DND-41 (cell line): ENCODE results near the gene SAMD8.

ENCODE experiments used
- CTCF ChIP-seq: IDR thresholded peaks from 2 replicates; pipeline ENCODE4 v1.5.1; 2012; ENCODE audit warnings: borderline replicate concordance, low read length, moderate library complexity, mild to moderate bottlenecking; ENCODE audit not compliant: poor library complexity, severe bottlenecking; ENCODE audit errors: extremely low read depth
- EZH2 ChIP-seq: IDR thresholded peaks from 3 replicates; pipeline ENCODE4 v1.6.1; 2012; ENCODE audit warnings: borderline replicate concordance, low read depth, mild to moderate bottlenecking, moderate library complexity, low read length, inconsistent platforms; ENCODE audit not compliant: severe bottlenecking

DNA sequence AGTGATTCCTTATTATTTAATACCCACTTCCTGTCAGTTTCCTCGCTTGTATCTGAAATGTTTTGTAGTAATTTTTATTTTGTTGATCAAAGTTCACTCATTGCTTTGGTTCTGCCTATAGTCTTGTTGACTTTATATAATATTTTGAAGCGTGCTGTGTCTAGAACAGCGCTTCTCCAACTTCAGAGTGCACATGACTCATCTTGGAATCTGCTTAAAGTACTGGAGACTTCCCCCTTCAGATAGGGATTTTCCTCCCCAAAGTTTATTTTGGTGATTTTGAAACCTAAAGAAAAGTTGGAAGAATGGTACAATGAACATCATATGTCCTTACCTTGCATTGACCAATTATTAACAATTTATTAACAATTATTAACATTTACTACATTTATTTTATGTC, 118.5 kb downstream of the SAMD8 start:
- TF ChIP-seq CTCF: no peak
- no peak for TF ChIP-seq EZH2
